Midbrain (tissue), 1 donor: ENCODE results near the gene SRBD1.

Experiments
- DNase-seq: peaks from one replicate; lab custom pipeline; 2025; lab: John Stamatoyannopoulos, UW

The SRBD1 gene

DNA sequence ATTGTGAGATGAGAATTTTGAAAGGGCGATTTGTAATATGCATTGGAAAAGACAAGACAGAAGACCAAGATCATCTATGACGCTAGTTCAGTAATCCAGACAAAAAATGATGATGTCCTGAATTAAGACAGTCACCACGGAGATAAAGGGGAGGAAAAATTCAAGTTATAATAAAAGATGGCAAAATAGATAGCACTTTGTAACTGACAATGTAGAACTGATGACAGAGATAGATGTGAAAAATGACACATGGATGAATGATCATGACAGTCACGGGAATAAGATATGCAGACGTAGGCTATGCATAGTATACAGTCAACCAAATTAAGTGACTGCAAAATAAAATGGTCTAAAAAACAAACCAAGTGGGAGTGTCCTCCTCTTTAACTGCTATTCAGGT, 59.2 kb downstream of the SRBD1 start:
- no peak for DNase-seq

DNA sequence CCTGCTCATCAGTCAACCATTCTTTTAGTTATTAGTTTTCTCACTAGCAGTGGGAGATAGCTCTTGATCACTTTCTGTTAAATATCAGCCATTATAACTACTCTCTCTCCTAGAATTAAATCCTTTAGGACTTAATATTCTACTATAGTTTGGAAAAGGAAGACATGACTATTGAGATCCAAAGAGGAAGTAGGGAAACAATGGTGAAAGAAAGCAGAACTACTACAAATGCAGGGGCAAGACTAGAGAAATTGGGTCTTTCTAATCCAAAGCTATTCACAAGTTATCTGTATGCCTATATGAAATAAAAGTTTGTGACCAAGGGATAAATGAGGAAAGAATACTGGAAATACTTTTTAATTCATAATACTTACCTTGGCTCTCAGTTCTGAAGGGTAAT, 65.1 kb downstream of the SRBD1 start:
- no peak for DNase-seq

DNA sequence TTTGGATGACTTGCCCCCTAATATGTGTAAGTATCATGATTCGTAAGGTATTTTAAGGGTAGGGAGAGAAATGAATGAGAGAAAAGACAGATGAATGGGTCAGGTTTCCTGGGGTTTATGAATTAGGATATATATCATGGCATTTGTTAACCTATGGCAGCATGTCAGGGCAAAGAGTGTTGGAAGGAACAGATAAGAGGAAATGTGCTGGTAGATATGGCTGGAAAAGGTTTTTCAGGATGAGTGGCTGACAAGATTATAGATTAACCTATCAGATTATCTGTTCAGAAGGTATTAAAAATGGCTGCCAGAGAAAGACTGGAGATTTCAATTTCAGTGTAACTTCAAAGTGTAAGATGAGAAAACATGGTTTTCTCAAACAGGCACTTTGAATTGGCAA, 67.8 kb downstream of the SRBD1 start:
- no peak for DNase-seq

DNA sequence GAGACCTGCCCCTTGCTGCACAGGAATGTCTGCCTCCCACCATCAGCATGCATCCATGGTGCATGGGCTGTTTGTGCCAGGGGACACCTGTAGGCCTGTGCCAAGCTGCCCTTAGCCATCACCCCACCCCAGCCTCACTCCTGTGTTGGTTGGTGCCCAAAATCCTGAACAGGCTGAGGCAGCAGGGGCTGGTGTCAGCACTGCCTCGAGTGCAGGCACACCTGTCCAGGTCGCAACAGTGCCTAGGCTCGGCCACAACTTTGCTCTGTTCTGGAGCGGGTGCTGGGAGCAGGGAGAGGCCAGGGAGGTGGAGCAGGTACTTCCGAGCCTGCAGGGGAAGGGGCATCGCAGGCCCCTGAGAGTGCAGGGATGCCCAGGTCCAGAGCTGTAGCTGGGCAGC, 69.1 kb downstream of the SRBD1 start:
- DNase-seq: no peak

DNA sequence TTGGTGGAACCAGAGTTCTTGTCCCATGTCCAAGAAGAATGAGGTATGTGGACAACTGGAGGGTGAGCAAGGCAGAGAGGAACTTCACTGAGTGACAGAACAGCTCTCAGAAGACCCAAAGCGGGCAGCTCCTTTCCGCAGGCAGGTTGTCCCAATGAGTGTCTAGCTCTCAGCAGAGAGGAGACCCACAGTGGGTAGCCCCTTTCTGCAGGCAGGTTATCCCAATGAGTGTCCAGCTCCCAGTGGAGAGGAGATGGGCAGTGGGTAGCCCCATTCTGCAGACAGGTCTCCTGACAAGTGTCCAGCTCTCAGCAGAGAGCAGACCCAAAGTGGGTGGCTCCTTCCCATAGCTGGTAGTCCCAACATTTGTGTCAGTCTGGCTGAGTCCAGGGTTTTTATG, 69.6 kb downstream of the SRBD1 start:
- DNase-seq: no peak

DNA sequence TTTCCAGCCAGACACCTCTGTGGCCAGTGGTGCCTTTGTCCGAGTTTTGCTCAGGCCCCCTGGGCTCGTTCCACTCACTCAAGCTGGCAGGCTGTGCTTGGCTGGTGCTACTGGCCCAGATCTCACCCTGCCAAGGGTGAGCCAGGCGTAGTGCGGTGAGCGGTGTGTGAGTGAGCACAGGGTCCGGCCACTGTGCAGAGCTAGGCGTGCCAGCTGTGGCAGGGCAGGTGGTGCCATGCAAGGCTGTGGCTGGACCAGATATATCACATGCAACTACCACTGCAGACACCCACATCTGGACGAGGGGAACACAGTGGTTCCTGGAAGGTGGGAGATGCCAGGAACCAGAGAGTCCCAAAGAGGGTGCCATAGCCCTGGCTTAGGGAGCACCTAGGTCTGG, 70.1 kb downstream of the SRBD1 start:
- DNase-seq: no peak

DNA sequence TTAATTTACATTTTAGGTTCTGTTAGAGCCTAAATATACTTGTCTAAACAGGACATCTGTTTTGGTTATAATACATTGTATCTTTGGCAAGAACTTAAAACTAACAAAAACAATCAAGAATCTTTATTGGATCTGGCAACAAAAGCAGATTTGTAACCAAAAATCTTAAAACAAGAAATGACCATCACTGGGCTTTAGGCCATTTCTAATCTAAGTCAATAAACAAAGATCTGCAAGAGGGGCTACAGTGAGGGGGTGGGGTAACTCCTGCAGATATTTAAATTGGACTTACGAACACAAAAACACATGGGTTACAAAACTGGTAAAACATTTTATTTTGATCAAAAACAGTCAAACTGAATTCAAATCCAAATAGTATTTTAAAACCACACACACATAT, 77.3 kb downstream of the SRBD1 start:
- no peak for DNase-seq

DNA sequence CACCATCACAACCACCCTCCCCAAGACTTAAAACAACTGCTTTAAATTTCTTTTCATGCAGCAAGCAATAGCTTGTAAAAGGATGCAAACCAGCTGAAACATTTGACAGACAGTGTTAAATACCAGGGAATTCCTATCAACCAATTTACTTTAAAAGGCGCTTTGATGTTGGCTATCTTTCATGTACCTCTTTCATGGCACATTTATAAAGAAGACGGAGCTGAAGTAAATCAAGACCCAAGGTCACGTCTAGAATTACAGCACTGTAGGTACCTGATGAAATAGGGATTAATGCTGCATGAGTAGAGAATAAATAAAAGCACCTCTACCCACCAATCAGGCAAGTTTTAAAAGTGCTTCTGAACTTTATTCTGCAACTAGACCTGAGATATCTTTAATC, 78.9 kb downstream of the SRBD1 start:
- no peak for DNase-seq

DNA sequence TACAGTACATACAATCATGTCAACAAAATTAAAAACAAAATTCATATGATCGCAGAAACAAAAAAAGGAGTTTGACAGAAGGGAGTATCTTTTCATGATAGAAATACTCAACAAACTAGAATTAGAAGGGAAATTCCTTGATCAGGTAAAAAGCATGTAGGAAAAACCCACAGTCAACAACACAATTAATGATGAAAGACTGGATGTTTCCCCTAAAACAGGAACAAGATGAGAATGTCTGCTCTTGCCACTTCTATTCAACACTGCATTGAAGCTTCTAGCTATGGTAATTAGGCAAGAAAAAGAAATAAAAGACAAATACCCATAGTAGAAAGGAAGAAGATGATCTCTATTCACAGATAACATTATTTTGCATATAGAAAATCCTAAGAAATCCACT, 87.1 kb downstream of the SRBD1 start:
- DNase-seq: no peak

DNA sequence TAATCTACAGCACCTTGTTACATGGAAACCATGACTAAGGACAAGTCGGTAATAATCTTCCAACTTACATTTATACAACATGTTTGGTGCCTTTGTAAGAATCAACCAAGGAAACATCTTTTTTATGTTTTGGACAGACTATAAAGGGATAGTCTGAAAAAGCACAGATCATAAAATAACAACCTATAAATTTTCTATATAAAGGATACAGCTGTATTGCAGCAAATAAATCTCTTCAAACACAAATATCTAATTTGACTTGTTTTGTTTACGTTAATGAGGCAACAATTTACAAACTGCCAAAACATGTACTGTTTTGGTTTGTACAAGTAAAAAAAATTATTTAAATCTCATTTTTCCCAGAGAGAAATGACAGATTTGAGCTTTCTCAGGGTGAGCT, 92.5 kb downstream of the SRBD1 start:
- DNase-seq: no peak

DNA sequence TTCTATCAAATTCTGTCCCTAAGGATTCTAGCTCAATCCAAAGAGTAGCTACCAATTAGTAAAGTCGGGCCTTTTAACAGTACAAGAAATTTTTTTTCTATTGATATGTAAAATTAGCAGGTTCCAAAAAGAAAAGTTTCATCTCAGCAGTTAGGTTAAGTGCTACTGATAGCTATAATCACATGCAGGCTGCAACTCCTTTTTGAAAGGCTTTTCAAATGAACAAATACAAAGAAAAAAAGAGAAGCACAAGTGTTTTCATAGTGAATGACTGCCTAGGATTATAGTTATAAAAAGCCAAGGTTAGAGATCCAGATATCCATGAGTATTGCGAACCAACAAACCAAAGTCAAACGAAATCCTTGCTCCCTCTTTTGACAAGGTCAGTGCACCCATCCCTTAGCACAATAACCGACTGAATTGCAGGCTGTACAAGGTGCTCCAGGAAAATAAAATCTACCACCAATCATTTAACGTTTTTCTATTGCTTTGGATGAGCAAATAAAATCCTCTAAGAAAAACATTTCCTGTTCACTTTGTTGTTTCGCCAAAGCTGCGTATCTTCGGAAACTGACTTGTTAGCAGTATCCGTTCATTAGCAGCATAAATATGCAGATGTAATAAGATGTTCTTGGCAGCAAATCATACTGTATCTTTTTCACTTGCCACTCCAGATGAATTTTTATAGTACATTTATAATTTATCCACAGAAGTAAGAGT, 100.2 kb downstream of the SRBD1 start:
- DNase-seq: no peak

DNA sequence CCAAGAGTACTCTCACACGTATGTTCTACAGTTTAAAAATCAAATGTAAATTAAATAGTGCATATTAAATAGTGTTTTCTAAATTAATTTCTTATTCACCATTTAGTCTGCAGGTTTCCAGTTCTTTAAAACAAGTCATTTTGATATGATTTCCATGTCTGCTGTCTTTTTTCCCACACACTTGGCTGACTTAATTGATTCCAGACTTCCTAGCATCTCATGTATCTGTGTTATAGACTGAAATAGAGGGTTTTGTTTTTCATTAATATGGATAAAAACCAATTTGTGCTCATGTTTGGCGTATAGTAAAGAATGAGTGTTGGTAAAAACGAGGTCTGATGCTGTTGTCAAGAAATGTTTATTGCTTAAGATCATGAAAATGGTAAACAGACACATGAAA, 104.3 kb downstream of the SRBD1 start:
- DNase-seq: no peak

DNA sequence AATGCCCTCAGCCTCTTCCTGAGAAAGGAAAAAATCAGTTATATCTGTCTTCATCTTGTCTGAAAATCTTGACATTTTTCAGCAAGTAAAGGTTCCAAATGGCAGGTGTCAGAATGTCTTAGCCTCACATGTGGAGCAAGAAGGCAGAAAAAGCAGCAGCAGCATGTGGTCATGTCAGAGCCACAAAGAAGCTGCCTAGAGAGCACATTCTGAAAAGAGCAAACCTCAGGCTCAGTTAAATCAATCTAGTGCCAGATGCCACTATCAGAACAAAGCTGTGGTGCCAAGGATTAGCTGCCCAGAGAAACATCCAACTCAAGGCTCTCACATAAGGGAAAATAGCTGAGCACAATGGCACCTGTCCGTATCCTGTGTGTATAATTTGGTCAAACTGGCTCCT, 105.9 kb downstream of the SRBD1 start:
- no peak for DNase-seq

DNA sequence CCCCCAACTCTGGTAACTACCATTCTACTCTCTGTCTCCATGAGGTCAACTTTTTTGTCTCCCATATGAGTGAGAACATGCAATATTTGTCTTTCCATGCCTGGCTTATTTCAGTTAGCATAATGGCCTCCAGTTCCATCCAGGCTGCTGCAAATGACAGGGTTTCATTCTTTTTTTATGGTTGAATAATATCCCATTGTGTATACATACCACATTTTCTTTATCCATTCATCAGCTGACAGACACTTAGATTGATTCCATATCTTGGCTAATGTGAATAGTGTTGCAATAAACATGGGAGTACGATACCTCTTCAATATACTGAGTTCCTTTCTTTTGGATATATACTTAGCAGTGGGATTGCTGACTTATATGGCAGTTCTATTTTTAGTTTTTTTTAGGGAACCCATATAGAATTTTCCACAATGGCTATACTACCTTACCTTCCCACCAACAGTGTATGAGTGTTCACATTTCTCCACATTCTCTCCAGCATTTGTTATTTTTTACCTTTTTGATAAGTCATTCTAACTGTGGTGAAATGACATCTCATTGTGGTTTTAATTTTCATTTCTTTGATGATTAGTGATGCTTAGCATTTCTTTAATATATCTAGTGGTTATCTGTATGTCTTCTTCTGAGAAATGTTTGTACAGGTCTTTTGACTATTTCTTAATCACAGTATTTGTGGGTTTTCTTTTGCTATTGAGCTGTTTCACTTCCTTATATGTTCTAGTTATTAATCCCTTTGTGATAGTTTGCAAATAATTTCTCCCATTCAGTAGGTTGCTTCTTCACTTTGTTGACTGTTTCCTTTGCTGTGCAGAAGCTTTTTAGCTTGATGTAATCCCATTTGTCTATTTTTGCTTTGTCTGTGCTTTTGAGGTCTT, 112.2 kb downstream of the SRBD1 start:
- DNase-seq: no peak

DNA sequence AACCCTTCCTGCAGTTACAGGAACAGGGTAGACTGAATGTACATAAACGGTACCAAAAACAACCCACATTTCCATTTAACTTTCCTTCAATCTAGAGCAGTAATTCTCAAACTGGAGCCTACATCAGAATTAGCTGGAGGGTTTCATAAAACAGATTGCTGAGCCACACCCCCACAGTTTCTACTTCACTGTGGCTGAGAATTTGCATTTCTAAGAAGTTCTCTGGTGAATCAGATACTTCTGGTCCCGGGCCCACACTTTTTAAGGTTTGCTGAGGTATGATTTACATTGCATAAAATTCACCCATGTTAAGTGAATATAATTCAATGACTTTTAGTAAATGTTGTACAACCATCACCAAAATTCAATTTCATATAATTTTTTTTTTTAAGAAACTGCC, 113.7 kb downstream of the SRBD1 start:
- DNase-seq: no peak

DNA sequence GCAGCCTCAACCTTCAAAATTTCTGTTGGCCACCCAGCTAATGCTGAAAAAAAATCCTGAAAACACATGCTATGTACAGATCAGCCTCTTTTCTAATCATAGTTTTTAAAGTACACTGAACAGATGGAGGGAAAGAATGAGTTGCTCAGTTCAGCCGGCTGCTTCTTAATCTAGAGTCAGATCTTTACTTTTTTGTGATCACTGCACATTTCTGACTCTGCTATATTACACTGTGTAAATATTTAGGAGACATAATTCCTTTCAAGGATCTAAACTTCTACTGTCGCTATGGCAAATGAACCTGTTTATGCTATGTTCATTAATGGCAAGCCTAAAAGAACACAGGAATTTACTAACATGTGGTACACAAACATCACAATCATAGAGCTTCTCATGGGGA, 114.2 kb downstream of the SRBD1 start:
- DNase-seq: no peak

DNA sequence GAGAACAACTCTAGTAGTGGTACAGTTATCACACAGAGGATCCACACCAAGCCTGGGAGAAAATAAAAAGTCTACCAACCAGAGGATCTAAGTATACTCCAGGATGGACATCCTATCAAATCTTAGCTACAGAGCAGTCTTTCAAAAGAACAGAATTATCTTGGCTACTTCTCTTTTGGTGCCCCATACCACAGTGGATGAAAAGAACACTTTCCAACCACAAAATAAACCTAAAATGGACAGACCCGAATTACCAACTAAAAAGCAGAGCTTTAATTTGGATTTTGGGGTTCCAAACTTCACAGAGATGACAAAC, 116.1 kb downstream of the SRBD1 start:
- no peak for DNase-seq

DNA sequence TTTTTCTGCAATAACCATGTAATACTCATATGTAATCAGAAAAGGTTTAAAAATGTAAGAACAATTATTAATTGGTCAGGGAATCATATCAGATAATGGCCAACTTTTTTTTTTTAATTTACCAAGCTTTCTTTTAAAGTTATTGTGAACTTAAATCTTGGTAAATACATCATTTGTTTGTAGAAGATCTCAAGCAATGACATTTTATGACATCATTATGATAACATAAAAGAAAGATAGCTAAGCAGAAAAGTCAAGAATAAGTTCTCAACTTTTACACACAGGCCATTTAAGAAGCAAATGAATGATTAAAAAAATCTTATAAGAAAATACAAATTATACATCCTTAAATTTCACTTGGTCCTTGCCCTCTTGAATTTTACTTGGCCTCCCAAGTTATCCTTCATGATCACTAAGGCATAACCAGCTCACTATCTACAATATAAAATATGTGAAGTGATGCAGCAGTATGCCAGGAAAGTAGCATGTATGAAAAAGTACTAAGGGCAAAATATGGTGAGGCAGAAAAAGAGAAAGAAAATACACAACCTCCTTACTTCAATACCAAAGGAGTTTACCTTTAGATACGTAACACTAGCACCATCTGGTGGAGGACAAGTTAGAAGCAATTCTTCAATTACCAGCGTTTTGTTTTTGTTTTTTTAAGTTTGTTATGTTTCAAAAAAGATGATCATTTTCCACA, 116.6 kb downstream of the SRBD1 start:
- DNase-seq: peak; percentile 38

DNA sequence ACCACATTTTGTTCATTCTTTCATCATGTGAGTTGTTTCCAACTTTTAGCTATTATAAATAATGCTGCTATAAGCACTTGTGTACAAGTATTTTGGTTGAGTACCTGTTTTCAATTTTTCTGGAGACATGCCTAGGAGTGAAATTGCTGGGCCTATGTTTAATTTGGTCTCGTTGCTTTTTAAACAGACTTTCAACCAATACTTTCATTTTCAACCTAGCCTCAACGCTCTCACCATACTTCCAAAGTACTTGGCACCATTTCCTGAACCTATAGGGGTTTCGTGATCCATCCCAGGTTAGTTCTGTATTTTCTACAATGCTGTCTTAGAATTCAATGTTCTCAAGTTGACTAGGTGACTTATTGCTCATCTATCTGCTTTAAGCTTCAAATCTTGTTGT, 126.1 kb downstream of the SRBD1 start:
- DNase-seq: no peak

DNA sequence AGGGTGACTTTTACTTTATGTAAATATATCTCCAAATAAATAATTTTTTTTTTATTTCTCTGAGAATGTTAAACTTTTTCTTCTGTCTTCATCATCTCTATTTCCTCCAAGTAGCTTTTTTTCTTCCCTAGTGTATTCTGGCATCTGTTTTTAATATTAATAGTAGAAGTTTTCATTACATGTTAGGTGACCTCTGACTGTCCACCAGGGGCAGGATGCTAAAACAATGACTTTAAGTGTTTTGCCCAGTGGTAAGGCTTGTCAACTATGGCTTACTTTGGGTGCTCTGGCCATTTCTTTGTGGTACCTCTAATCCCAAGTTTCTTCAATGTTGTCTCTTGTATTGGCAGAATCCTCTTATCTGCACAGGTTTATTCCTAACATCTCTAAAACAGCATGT, 127.1 kb downstream of the SRBD1 start:
- DNase-seq: no peak

DNA sequence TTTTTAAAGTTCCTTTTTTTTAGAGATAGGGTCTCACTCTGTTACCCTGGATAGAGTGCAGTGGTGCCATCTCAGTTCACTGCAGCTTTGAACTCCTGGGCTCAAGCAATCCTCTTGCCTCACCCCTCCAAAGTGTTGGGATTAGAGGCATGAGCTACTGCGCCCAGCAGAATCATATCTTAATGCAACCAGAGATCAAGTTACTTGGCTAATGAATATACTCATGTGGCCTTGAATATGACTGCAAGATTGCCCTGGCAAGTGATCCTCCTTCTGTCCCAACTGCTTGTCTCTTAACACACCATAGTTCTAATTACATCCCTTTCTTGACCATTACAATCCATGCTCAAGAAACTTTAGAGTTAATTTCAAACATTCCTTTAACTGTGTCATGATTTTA, 133.5 kb downstream of the SRBD1 start:
- no peak for DNase-seq

DNA sequence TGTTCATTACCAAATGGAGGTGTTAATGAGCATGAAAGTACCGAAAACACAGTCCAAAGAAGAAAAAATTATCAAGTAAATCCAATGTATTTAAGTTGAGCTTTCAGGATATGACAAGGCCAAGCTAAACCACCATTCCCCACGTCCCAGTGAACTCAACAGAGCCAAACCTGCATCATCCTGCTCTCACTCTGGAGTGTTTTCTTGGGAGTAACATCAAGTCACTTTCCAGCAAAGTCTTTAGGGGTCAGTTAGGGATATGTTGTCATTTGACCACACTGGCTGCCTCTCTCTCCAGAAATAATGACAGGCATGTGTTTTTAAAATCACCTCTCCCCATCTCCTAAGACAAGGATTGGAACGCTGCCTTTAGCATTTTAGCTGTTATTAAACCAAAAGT, 140.5 kb downstream of the SRBD1 start:
- no peak for DNase-seq
